Activated B cell treated with CpG ODN at 0.5 μM for 24 hours (primary cell): ENCODE results near the gene ZNF8. TPM values are rescaled to one million over a fixed set of nuclear protein-coding genes. Genes with fewer than 3 reads are reported as not detected.
A peak's percentile ranks its signal among the peaks of the same experiment; 100 is the strongest.

Source experiments
- ATAC-seq: fragments of 200-7000 bp; cut with Tn5 transposase; one replicate; pipeline ENCODE4 v1.10.0; 2021; ENCODE audit warnings: low read depth, mild to moderate bottlenecking, moderate library complexity
- CTCF ChIA-PET: fragments of 350-600 bp; sonication (Branson Sonifier 250); formaldehyde crosslinking; loops from one replicate; lab custom pipeline; 2021; ENCODE audit warnings: antibody characterized with exemption; lab: Charles Lee
- POLR2A ChIA-PET: fragments of 350-600 bp; sonication (Branson Sonifier 250); formaldehyde crosslinking; loops from one replicate; lab custom pipeline; 2021; ENCODE audit warnings: antibody characterized with exemption; lab: Charles Lee
- DNase-seq: peaks from one replicate; pipeline ENCODE4 v3.0.0; 2022
- H3K27ac Mint-ChIP-seq: one replicate; pipeline ENCODE4 v1.8.0; 2020; ENCODE audit warnings: mixed read lengths
- H3K27me3 Mint-ChIP-seq: one replicate; pipeline ENCODE4 v1.8.0; 2021; ENCODE audit warnings: mixed read lengths
- H3K36me3 Mint-ChIP-seq: one replicate; pipeline ENCODE4 v1.8.0; 2021; ENCODE audit warnings: low read depth, mixed read lengths
- H3K4me1 Mint-ChIP-seq: one replicate; pipeline ENCODE4 v1.8.0; 2021; ENCODE audit warnings: mixed read lengths
- H3K4me3 Mint-ChIP-seq: one replicate; pipeline ENCODE4 v1.8.0; 2020; ENCODE audit warnings: mild to moderate bottlenecking, mixed read lengths
- H3K9me3 Mint-ChIP-seq: one replicate; pipeline ENCODE4 v1.8.0; 2020; ENCODE audit warnings: mixed read lengths
- CTCF ChIP-seq: fragments of 200-600 bp; IDR thresholded peaks from one replicate; pipeline ENCODE4 v1.8.0; 2022; ENCODE audit warnings: antibody characterized with exemption, mild to moderate bottlenecking
- intact Hi-C: fragments of 100-400 bp; cut with micrococcal nuclease; formaldehyde crosslinking; loops from one replicate; pipeline ENCODE4 v1.15.1; 2024
- total RNA-seq: library from RNA; stranded (reverse); gene quantifications from 2 replicates; pipeline ENCODE4 v1.2.3, GENCODE V29; 2022

ZNF8 gene
- total RNA-seq, 1 donor from 2014 or later: 5.3 TPM

GRCh38 chr19:58325311-58326022 lies 46.7 kb downstream of the ZNF8 start:
- Mint-ChIP-seq H3K27ac (no peak overlapping the region), H3K4me1 (peaks cover 2% of the 10 kb centered on the region), H3K9me3 (no peaks in the 10 kb centered on the region), H3K4me3 (no peak overlapping the region), H3K27me3 (no peaks in the 10 kb centered on the region), H3K36me3 (peaks cover 2% of the 10 kb centered on the region)
- POLR2A ChIA-PET: interaction anchor here (0.9 to 2.1 kb wide), 5 partner anchors 20 to 194 kb away, joined by 3 to 24 read pairs (median 16); partner anchors contain the start of genes ERVK3-1, ZBTB45, ZNF324B and ZNF497
- DNase-seq (no peak), ATAC-seq (no peak)
- intact Hi-C loops: loop anchor here (1.0 to 2.0 kb wide), 6 partner anchors 20 to 915 kb away; partner anchors contain the start of genes ERVK3-1, ZNF132, ZNF17 and ZNF324
- CTCF ChIA-PET: interaction anchor here (1.5 to 2.1 kb wide), 2 partner anchors 20 to 194 kb away, joined by 3 to 5 read pairs; partner anchors contain the start of gene ZBTB45
- no peak for TF ChIP-seq CTCF

DNA sequence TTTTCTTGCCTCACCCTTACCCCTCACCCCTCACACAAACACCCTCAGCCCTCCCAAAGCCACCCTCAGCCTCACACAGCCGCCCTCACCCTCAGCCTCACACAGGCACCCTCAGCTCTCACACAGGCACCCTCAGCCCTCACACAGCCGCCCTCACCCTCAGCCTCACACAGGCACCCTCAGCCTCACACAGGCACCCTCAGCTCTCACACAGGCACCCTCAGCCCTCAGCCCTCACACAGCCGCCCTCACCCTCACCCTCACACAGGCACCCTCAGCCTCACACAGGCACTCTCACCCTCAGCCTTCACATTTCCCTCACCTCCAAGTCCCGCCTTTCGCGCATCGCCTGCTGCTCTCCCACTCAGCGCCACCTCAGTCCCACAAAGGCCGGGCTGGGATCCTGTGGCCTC lies 47.8 kb downstream of the ZNF8 start:
- H3K4me1 Mint-ChIP-seq: peaks cover 2% of the 10 kb centered on the region
- no peak for DNase-seq

GRCh38 chr19:58326914-58327726 lies 48.4 kb downstream of the ZNF8 start, which contains the start of gene ZSCAN22:
ZSCAN22 (plus strand) TSS chr19:58326994; CDS start chr19:58334803, 7,809 bp downstream.
- Mint-ChIP-seq H3K36me3 (no peaks in the 10 kb centered on the region), H3K9me3 (no peaks in the 10 kb centered on the region), H3K27me3 (no peaks in the 10 kb centered on the region), H3K4me1 (peaks cover 2% of the 10 kb centered on the region), H3K27ac (no peak within 1 kb of the TSS), H3K4me3 (no peak within 1 kb of the TSS)
- intact Hi-C loops: loop anchor here (1.0 to 2.0 kb wide), 15 partner anchors 20 to 916 kb away; partner anchors contain the start of genes ERVK3-1, ZBTB45, ZNF132 and ZNF17
- DNase-seq (peak; percentile 82), ATAC-seq (peak; percentile 88)
- CTCF ChIA-PET: interaction anchor here (2.1 kb wide), 1 partner anchor 193 kb away, joined by 5 read pairs; the partner anchor contains the start of gene ZBTB45
- POLR2A ChIA-PET: interaction anchor here (0.5 to 2.1 kb wide), 22 partner anchors 21 to 1934 kb away, joined by 3 to 26 read pairs (median 4); partner anchors contain the start of genes CHMP2A, ERVK3-1, RPS5 and TRIM28
- no peak for TF ChIP-seq CTCF

More for the DNA sequence above, 47.8 kb downstream of the ZNF8 start:
- no peak for TF ChIP-seq CTCF
- Mint-ChIP-seq H3K36me3 (no peaks in the 10 kb centered on the region), H3K27ac (no peak overlapping the region), H3K4me3 (no peak overlapping the region), H3K27me3 (no peaks in the 10 kb centered on the region), H3K9me3 (no peaks in the 10 kb centered on the region)
- peak; percentile 20 for ATAC-seq
- intact Hi-C loops: loop anchor here (1.0 to 2.0 kb wide), 6 partner anchors 21 to 916 kb away; partner anchors contain the start of genes ERVK3-1, ZNF132, ZNF17 and ZNF324
- ChIA-PET POLR2A (interaction anchor here (0.5 to 2.1 kb wide), 23 partner anchors 21 to 1934 kb away, joined by 3 to 26 read pairs (median 5); partner anchors contain the start of genes CHMP2A, ERVK3-1, RPS5 and TRIM28), CTCF (interaction anchor here (2.1 kb wide), 1 partner anchor 193 kb away, joined by 5 read pairs; the partner anchor contains the start of gene ZBTB45)

GRCh38 chr19:58328999-58329398 lies 50.2 kb downstream of the ZNF8 start:
- Mint-ChIP-seq H3K36me3 (no peaks in the 10 kb centered on the region), H3K4me3 (no peak overlapping the region), H3K9me3 (no peaks in the 10 kb centered on the region), H3K4me1 (peaks cover 2% of the 10 kb centered on the region), H3K27me3 (no peaks in the 10 kb centered on the region), H3K27ac (no peak overlapping the region)
- DNase-seq: no peak
- ATAC-seq: no peak
- intact Hi-C loops: no loop called here
- ChIA-PET CTCF (interaction anchor here (0.7 kb wide), 1 partner anchor 18 kb away, joined by 3 read pairs; no protein-coding TSS in a partner anchor), POLR2A (interaction anchor here (1.0 to 1.3 kb wide), 2 partner anchors 24 to 34 kb away, joined by 3 read pairs; partner anchors contain the start of genes ERVK3-1 and ZNF497)
- no peak for TF ChIP-seq CTCF
